Smooth muscle cell (in vitro differentiated cells): ENCODE data around the gene N4BP3. TPM values are rescaled to one million over a fixed set of nuclear protein-coding genes. Genes with fewer than 3 reads are reported as not detected.
A peak's percentile ranks its signal among the peaks of the same experiment; 100 is the strongest.

Experiments used
- DNase-seq: peaks from one replicate; lab custom pipeline; 2025; ENCODE audit not compliant: unreplicated experiment; lab: John Stamatoyannopoulos, UW
- H2AFZ ChIP-seq: fragments of 200-600 bp; sonication (generic); 2 replicates; pipeline ENCODE4 v1.6.0; 2016; ENCODE audit warnings: antibody characterized with exemption, low read depth, mild to moderate bottlenecking
- H3F3A ChIP-seq: fragments of 200-600 bp; sonication (generic); 2 replicates; pipeline ENCODE4 v1.6.0; 2017; ENCODE audit warnings: antibody characterized with exemption, low read depth
- H3K27ac ChIP-seq: fragments of 200-600 bp; sonication (generic); 2 replicates; pipeline ENCODE4 v1.5.1; 2016; ENCODE audit warnings: low read depth, mild to moderate bottlenecking
- H3K27me3 ChIP-seq: fragments of 200-600 bp; sonication (generic); 2 replicates; pipeline ENCODE4 v1.6.1; 2016; ENCODE audit warnings: low read depth, mild to moderate bottlenecking
- H3K36me3 ChIP-seq: fragments of 200-600 bp; sonication (generic); 2 replicates; pipeline ENCODE4 v1.5.1; 2016; ENCODE audit warnings: low read depth
- H3K4me1 ChIP-seq: fragments of 200-600 bp; sonication (generic); 2 replicates; pipeline ENCODE4 v1.5.1; 2016; ENCODE audit warnings: low read depth
- H3K4me2 ChIP-seq: fragments of 200-600 bp; sonication (generic); 2 replicates; pipeline ENCODE4 v1.6.0; 2016; ENCODE audit warnings: mild to moderate bottlenecking
- H3K4me3 ChIP-seq: fragments of 200-600 bp; sonication (generic); 2 replicates; pipeline ENCODE4 v1.5.1; 2016; ENCODE audit warnings: mild to moderate bottlenecking
- H3K79me2 ChIP-seq: fragments of 200-600 bp; sonication (generic); 2 replicates; pipeline ENCODE4 v1.6.0; 2016; ENCODE audit warnings: low read depth, mild to moderate bottlenecking
- H3K9ac ChIP-seq: fragments of 200-600 bp; sonication (generic); 2 replicates; pipeline ENCODE4 v1.6.0; 2016; ENCODE audit warnings: low read depth
- H3K9me3 ChIP-seq: fragments of 200-600 bp; sonication (generic); replicated peaks from 2 replicates; pipeline ENCODE4 v1.5.1; 2016; ENCODE audit warnings: low read depth
- H4K20me1 ChIP-seq: fragments of 200-600 bp; sonication (generic); 2 replicates; pipeline ENCODE4 v1.6.0; 2016; ENCODE audit warnings: low read depth
- WGBS: methylation state at CpG from one replicate; pipeline ENCODE4 v1.1.7; 2016; ENCODE audit warnings: low lambda C conversion rate; 5-methylcytosine and 5-hydroxymethylcytosine counted together
- polyA plus RNA-seq: library from polyadenylated mRNA; unstranded; fragments of >200 nt; fragmentation: Nextera tagmentation; extraction: Ambion mirVana; gene quantifications from 2 replicates; pipeline ENCODE4 v1.2.1, GENCODE V29; 2016
- total RNA-seq: library from RNA; depleted of rRNA; stranded (reverse); fragments of >200 nt; gene quantifications from 2 replicates; pipeline ENCODE4 v1.2.3, GENCODE V29; 2014
- TF ChIP-seq, protein P1 (sequence below): fragments of 200-600 bp; sonication (generic); IDR thresholded peaks from 2 replicates; pipeline ENCODE4 v1.5.1; 2017; ENCODE audit warnings: borderline replicate concordance, mild to moderate bottlenecking, antibody characterized with exemption; ENCODE audit not compliant: insufficient read depth, poor library complexity, severe bottlenecking

The N4BP3 gene
- total and polyA plus RNA-seq, 2 experiments from 2014 or later: 0.39 to 1.3 TPM

DNA sequence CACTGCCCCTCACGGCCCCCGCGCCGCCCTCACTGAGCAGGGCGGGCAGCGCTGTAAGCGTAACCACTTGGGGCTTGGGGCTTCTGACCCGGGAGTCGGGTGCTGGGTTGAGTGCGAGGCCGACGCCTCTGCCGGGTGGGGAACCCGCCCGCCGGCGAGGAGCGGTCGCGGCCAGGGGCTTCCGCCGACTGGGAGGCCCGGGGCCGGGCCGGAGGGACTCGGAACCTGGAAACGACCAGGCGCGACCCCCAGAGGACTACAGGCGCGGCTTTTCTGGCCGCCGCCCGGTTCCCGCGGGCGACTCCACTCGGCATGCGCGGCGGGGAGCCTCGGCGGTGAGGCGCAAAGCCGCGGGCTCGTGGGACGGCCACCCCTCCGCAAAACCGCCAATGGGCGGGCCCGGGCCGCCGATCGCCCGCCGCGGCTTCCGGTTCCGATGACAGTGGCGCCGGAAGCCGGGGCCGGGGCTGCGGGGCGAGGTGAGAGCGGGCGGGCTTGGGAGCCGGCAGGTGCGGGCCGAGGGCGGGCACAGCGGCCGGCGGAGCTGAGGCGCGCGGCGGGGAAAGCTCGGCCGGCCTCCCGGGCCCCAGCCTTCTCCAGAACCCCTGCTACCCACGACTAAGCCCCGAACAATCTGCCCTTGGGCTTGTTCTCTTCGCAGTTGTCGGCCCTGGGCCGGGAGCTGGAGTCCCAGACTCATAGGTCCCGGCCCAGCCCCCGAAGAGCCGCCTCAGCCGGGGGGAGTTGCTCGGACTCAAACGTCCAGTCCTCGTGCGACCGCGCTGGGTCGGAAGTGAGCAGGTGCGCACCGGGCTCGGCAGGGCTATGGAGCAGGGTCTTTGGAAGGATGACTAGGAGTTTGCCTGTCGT is 17.5 kb downstream of the N4BP3 start, which contains the start of gene RMND5B:
Gene RMND5B, plus strand, starts transcription at position 439 of the 870 bp plus-strand sequence. CDS start 7,106 bp downstream, outside the sequence.
- H3K27me3 ChIP-seq: no peaks in the 10 kb centered on the region
- H4K20me1 ChIP-seq: no peaks in the 10 kb centered on the region
- peak; percentile 72 for DNase-seq
- H3K36me3 ChIP-seq: no peaks in the 10 kb centered on the region
- peak within 1 kb of the TSS; percentile 93 for H2AFZ ChIP-seq
- H3K9ac ChIP-seq: peak within 1 kb of the TSS; percentile 71
- WGBS: 2% methylated on average over 81 of the region's 102 CpGs
- H3K27ac ChIP-seq: peak within 1 kb of the TSS; percentile 62
- no peaks in the 10 kb centered on the region for H3K79me2 ChIP-seq
- TF ChIP-seq, protein P1, sequence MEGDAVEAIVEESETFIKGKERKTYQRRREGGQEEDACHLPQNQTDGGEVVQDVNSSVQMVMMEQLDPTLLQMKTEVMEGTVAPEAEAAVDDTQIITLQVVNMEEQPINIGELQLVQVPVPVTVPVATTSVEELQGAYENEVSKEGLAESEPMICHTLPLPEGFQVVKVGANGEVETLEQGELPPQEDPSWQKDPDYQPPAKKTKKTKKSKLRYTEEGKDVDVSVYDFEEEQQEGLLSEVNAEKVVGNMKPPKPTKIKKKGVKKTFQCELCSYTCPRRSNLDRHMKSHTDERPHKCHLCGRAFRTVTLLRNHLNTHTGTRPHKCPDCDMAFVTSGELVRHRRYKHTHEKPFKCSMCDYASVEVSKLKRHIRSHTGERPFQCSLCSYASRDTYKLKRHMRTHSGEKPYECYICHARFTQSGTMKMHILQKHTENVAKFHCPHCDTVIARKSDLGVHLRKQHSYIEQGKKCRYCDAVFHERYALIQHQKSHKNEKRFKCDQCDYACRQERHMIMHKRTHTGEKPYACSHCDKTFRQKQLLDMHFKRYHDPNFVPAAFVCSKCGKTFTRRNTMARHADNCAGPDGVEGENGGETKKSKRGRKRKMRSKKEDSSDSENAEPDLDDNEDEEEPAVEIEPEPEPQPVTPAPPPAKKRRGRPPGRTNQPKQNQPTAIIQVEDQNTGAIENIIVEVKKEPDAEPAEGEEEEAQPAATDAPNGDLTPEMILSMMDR: no peak
- no peaks in the 10 kb centered on the region for H3F3A ChIP-seq
- peaks cover 13% of the 10 kb centered on the region for H3K4me1 ChIP-seq
- H3K4me3 ChIP-seq: peak within 1 kb of the TSS; percentile 74
- H3K4me2 ChIP-seq: peak within 1 kb of the TSS; percentile 90
- H3K9me3 ChIP-seq: no peaks in the 10 kb centered on the region

DNA sequence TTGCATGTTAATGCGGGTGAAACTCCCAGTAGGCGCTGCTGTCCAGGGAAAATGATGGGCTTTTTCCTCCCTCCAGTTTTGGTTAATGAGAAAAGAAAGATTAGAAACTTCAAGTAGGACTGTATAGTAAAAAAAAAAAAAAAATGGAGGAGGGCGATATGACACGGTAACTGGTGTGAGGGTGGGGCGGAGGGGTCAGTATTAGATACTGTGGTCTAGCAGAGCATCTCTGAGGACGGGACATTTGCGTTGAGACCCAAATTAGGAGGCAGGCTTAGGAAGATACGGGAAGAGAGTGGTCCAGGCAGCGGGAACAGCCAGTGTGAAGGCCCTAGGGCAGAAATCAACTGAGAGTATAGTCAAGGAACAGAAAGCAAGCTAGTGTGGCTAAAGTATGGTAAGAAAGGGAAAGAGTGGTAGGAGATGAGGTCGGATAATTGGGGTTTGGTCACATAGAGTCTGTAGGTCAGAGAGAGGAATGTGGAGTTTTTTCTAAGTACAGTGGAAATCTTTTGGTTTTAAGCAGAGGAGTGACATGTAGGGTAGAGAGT is 18.2 kb downstream of the N4BP3 start:
- Histone ChIP-seq H4K20me1 (no peaks in the 10 kb centered on the region), H3K4me1 (peaks cover 10% of the 10 kb centered on the region), H3K27me3 (no peaks in the 10 kb centered on the region), H2AFZ (peak overlapping the region; percentile 79), H3K79me2 (no peaks in the 10 kb centered on the region), H3K9ac (peak overlapping the region; percentile 59), H3K4me3 (peak overlapping the region; percentile 74), H3K36me3 (no peaks in the 10 kb centered on the region), H3F3A (no peaks in the 10 kb centered on the region), H3K27ac (peak overlapping the region; percentile 62), H3K4me2 (peak overlapping the region; percentile 90), H3K9me3 (no peaks in the 10 kb centered on the region)
- WGBS: 26% methylated on average over 10 of the region's 10 CpGs
- TF ChIP-seq, protein P1: no peak
- DNase-seq: no peak

DNA sequence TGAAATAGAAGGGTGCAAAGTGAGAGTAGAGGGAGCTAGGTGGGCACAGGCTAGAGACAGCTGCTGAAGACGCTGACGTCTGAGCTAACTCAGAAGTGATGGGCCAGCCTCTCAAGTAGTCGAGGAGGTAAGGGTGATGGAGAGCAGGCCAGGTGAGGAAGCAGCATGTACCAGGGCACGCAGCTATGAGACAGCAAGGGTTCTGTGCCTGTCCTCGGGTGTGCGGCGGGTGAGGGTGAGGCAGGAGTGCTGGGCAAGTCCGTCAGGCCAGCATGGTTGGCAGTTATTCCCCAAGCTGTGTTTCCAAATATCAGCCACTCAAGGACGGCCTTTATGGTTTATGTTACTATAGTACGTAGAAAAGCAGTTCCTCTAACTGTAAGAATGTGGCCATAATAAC is 23.7 kb downstream of the N4BP3 start:
- no peaks in the 10 kb centered on the region for H3K79me2 ChIP-seq
- H3F3A ChIP-seq: no peaks in the 10 kb centered on the region
- H3K27me3 ChIP-seq: no peaks in the 10 kb centered on the region
- no peaks in the 10 kb centered on the region for H3K9me3 ChIP-seq
- H3K9ac ChIP-seq: no peak overlapping the region
- no peak overlapping the region for H2AFZ ChIP-seq
- H3K27ac ChIP-seq: no peak overlapping the region
- TF ChIP-seq, protein P1: no peak
- H3K4me3 ChIP-seq: no peak overlapping the region
- H3K4me1 ChIP-seq: no peaks in the 10 kb centered on the region
- 92% methylated on average over 10 of the region's 10 CpGs for WGBS
- no peaks in the 10 kb centered on the region for H3K36me3 ChIP-seq
- no peaks in the 10 kb centered on the region for H4K20me1 ChIP-seq
- H3K4me2 ChIP-seq: no peak overlapping the region
- DNase-seq: no peak
